Fibroblast of lung (primary cell): ENCODE data around the gene ADAMTSL1.

Source experiments
- EZH2 ChIP-seq: IDR thresholded peaks from 2 replicates; pipeline ENCODE4 v1.5.1; 2012; ENCODE audit warnings: low read length, control low read depth, mild to moderate bottlenecking; ENCODE audit errors: missing control alignments
- TF ChIP-seq, protein P1 (sequence below), 2 donors: IDR thresholded peaks in 1 of 2; conservative IDR thresholded peaks in 1 of 2; 1 replicate in 1 of 2; 2 replicates in 1 of 2; pipeline ENCODE4 v1.5.1; 2011 to 2012; ENCODE audit warnings: low read length in 2 of 2, control low read depth in 1 of 2, inconsistent platforms in 1 of 2, low read depth in 1 of 2, mild to moderate bottlenecking in 1 of 2

DNA sequence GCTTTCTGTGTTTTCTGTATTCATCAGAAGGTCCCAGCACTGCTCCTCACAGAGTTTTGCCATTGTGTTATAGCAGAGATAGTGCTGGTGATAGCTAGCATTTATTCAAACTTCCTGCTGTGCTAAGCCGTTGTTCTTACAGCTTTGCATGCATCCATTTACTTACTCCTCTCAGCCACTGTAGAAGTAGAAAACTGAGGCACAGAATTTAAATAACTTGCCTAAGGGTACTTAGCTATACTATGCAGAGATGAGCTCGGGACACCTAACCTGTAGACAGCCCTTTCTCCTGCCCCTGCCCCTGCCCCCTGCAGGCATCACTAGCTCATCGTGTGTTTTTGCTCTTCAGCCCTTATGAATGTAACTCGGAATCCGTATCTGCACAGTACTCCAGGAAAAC, 331.4 kb downstream of the ADAMTSL1 start:
- TF ChIP-seq EZH2 = no peak
- TF ChIP-seq, protein P1, sequence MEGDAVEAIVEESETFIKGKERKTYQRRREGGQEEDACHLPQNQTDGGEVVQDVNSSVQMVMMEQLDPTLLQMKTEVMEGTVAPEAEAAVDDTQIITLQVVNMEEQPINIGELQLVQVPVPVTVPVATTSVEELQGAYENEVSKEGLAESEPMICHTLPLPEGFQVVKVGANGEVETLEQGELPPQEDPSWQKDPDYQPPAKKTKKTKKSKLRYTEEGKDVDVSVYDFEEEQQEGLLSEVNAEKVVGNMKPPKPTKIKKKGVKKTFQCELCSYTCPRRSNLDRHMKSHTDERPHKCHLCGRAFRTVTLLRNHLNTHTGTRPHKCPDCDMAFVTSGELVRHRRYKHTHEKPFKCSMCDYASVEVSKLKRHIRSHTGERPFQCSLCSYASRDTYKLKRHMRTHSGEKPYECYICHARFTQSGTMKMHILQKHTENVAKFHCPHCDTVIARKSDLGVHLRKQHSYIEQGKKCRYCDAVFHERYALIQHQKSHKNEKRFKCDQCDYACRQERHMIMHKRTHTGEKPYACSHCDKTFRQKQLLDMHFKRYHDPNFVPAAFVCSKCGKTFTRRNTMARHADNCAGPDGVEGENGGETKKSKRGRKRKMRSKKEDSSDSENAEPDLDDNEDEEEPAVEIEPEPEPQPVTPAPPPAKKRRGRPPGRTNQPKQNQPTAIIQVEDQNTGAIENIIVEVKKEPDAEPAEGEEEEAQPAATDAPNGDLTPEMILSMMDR (conservative IDR thresholded peaks at IDR 0.05 in 1 of 2, IDR thresholded peaks at IDR 0.05 in 1 of 2; ENCODE audit: low read depth in 1 of 2, low read length in 2 of 2) = no peak
